RPMI7951 (cell line): ENCODE results near the gene SF1. TPM values are rescaled to one million over a fixed set of nuclear protein-coding genes. Genes with fewer than 3 reads are reported as not detected.
A peak's percentile ranks its signal among the peaks of the same experiment; 100 is the strongest.

Source experiments
- DNase-seq: peaks from one replicate; pipeline ENCODE4 v3.0.0-alpha.2; 2012; ENCODE audit warnings: low read depth
- total RNA-seq: library from RNA; depleted of rRNA; stranded (reverse); fragments of >200 nt; shearing (Covaris generic); gene quantifications from 2 replicates; pipeline ENCODE4 v1.2.3, GENCODE V29; 2014

SF1 gene
- total RNA-seq, 1 experiment from 2014 or later: 62.6 TPM

DNA sequence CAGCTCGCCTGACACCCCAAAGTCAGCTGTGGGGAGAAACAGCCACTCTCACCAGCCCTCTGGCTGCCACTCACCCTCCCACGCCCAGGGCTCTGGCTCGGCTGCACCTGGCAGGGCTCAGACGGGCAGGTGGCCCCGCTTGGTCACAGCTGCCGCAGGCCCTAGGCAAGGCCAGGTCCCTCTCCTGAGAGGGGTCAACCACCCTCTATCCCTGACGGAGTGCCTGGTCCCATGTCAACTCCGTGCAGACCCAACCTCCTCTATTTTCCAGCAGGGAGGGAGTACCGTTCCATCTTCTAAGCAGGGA is 22.8 kb upstream of the SF1 start:
- no peak for DNase-seq

DNA sequence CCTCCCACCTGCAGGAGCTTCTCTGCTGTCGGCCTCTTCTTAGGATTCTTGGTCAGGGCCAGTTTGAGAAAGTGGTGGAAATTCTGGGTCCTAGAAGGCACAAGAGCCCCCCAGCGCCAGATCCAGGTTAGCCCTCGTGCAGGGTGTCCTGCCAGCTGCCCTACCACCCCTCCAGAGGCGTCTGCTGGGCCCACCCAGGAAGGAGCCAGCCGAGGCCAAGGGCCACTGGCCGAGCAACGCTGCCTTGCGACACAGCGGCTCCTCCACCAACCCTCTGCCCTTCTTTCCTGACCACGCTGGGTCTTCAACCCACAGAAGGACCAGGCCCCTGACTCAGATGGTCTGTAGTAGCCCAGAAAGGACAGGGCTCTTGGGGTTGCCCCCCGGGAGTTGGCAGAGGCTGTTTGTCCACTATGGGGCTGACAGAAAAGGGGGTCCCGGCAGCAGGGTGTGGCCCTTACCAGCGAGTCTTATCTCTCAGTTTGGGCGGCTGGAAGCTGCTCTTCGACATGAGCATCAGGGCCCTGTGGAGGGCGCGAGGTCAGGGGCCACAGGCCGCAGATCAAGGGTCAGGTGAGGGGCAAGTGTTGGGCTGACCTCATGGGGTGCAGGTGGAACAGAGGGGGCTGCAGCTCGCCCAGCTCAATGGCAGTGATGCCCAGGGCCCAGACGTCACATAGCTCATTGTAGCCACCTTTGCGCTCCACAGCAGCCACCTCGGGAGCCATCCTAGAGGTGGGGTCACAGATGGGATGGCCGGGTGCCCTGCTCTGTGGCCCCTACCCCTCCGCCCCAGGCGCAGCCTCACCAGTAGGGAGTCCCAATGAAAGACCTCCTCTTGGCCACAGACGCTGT is 22.2 kb upstream of the SF1 start:
- no peak for DNase-seq

DNA sequence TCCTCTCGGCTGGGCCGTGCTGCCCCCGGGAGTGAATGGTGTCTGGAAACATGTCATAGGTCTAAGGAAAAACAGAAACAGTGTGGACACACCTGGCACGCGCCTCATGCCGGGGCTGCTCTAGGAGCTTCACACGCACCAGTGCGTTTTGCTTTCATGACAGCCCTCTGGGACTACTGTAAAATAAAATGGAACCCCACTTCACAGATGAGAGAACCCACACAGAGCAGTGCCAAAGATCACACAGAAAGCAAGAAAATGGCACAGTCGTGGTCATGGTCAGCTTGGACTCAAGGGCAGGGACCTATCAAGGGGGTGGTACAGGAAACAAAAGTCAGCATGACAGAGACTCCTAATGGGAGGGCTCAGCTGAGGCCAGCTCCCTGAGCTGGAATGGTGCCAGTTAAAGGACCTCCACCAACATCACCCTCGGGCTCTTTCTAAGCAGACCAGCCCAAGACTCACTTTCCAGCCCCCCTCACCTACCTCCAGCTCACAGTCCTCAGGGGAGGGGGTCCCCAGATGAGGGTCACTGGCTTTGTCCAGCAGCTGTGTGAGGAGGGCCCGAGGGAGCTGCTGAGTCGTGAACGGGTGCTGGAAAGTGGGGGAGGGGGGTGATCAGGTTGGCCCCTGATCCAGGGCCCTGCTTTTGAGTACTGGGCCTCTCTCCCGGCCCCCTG is 21.4 kb upstream of the SF1 start:
- no peak for DNase-seq

DNA sequence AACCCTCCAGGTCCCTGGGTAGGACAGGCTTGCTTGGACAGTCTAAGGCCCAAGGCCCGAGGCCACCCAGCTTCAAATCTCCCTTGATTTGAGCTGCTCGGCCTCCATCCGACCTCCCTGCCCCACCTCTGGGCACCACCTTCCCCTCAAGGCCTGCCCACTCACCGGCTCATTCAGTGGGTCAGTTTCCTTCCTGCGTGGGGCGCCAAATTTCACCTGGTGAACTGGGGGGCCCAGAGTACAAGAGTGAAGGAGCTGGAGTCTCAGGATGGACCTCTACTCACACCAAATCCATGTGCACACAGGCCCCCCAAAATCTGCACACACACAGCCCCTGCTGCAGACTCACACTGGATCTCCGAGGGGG is 20.9 kb upstream of the SF1 start:
- no peak for DNase-seq

DNA sequence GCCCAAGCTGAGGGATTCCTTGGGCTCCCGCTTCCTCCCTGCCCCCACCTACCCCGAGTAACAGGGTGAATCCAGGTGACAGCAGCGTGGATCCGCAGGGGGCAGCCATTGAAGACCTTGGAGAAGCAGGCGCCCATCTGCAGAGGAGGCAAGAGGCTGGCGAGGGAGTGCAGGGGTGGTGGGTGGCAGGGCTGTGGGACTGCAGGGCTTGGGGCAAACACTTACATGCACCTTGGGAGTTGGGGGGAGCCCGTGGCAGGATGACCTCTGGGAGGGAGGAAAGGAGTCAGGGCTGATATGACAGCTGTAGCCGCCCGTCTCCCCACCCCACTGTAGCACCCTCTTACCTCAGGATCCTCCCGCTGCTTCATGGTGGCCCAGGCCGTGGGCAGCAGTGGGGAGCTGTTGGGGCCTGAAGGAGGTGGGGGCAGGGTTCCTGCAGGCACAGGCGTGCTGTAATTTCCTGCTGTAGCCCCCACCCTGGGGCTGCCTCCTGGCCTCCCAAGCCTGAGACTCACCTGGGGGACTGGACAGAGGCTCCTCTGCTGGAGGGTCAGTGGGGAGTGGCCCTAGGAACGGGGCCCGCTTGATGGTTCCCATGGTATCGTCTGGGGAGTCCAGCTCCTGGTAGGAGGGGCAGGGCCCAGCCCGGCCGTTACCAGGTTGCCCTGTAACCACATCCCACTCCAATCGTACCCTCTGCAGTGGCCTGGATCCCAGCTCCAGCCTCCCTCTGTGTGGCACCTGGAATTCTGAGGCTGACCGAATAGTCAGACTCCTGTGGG is 18.6 kb upstream of the SF1 start:
- no peak for DNase-seq

DNA sequence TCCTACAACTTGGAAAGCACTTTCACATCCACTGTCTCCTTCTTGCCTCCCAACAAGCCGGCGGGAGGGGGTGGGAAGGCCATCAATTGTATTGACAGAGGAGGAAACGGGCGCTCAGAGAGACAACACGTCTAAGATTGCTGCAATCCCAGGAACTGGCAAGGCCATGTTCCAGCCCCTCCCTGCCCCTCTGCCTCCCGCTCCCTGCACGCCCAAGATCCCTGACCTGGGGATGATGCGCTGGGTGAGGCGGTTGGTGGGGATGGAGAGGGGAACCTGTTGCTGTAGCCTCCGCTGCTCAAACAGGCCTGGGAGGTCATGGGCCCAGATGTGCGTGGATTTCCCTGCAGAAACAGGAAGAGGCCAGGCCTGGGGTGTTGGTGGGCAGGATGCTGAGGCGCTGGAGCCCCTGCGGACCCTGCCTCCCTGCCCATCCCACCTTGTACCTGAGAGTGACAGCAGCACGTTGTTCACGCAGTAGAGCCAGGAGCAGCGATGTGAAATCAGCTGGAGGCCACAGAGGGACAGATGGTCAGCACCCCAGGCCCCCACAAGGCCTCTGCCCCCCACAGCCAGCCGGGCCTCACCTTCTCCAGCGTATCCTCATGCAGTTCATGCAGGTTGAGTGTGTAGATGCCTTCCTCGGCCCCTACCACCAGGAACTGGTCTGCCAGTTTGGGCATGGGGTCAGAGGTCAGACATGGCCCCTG is 17.9 kb upstream of the SF1 start:
- DNase-seq: no peak

DNA sequence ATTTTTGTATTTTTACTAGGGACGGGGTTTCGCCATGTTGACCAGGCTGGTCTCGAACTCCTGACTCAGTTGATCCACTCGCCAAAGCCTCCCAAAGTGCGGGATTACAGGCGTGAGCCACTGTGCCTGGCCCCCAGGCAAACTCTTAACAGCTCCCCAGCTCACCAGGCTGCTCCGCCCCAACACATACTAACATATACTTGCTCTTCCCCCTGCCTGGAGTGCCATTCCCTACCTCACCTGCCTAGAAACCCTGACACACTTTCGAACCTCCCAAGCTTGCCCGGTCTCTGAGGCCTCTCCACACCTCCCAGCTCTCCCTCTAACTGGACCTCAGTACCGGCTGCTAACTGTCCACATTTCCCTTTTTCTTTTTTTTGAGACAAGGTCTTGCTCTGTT is 16.2 kb upstream of the SF1 start:
- DNase-seq: no peak

DNA sequence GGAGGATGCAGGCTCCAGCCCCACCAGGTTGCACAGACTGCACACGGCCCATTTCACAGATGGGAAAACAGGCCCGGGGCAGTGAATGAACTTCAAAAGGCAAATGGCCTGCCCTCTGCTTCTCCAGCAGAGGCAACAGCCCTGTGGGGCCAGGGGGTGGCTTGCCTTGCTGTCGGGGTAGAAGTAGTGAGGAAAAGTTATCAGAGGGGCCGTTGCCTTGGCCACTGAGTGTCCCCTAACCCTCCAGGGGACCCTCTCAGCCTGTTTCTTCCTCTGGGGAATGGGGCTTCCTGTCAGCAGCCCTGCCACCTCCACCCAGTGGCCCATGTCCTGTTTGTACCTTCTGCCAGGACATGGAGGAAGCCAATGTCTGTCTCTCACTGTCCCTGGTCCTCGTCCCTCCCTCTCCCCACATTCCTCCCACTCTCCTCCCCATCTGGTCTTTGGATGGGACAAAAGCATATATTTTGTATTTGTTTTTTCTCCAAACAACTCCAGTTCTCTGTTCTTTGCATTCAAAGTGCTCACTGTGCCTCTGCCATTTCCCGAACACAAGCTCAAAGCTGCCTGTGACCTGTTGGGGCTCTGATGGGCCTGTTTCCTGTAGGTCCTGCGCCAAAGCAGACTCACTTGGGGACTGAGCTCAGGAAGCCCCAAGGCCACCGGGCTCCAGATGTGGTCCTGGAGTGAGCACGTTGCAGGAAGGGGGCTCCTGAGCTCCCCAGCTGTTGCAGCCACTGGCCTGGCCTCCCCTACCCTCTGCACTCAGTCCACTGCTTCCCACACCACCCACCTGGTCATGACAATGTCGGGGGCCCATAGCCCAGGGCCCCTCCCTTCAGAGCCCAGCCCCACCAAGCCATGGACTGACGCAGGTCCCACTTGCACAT is 15.2 kb upstream of the SF1 start:
- DNase-seq: no peak

DNA sequence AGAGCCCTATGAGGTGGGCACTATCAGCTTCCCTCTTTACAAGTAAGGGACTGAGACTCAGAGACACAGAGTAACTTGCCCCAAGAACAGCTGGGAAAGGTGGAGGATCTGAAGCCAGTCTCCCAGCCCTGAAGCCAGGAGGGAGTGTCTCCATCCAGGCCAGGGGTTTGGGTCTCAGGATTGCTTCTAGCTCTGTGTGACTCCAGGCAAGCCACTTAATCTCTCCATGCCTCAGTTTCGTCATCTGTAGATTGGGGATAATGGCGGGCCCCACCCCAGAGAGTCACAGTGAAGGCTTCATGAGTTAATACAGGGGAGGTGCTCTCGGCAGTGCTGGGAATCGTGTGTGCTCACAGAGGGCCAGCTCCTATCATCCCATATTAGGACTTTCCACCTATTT is 14.1 kb upstream of the SF1 start:
- no peak for DNase-seq

DNA sequence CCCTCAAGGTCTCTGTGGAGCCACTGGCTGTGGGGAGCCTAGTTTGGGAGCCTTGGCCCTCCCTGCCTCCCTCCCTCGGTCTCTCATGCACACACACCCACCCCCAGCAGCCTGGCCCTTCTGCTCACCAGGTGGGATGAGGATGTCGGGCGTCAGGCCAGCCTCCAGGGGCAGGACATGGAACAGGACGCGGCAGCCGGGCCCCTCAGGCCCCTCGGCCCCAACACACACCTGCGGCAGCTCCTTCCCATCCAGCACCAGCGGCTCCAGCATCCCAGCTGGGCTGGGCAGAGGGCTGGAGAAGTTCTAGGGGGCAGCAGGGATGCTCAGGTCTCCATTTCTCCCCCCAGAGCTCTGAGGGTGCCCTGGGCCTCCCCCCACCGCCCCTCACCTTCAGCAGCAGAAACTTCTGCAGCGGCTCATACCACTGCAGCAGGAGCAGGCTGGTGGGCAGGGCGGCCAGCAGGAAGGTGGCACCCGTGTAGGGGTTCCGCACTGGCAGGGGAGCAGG is 13.5 kb upstream of the SF1 start:
- DNase-seq: no peak

DNA sequence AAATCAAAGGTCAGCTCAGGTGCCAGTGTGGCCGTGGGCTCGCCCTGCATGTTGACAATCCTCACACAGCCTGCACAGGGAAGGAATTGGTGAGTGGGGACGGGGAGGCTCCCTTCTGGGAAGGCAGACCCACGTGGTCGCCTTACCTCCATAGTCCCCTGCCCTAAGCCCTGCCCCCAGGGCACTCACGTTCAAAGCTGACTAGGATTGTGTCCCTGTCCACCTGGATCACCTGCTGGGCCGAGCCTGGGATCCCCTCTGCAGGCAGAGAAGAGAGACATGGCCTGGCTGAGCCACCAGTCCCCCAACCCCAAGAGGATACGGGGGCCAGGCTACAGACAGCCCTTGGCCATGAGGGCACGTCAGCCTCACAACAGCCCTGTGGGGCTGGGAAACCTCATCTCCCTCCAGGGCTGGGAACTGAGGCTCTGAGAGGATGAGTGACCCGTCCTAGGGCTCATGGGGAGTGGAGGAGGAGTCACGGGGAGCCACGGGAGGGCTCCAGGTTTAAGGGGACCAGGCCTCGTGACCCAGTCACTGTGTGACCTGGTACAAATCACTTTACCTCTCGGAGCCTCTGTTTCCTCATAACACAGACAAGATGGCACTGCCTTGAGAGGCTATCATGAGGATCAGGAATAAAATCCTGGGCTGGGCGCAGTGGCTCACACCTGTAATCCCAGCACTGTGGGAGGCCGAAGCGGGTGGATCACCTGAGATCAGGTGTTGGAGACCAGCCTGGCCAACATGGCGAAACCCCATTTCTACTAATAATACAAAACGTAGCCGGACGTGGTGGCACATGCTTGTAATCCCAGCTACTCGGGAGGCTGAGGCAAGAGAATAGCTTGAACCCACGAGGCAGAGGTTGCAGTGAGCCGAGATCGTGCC is 12.1 kb upstream of the SF1 start:
- no peak for DNase-seq

DNA sequence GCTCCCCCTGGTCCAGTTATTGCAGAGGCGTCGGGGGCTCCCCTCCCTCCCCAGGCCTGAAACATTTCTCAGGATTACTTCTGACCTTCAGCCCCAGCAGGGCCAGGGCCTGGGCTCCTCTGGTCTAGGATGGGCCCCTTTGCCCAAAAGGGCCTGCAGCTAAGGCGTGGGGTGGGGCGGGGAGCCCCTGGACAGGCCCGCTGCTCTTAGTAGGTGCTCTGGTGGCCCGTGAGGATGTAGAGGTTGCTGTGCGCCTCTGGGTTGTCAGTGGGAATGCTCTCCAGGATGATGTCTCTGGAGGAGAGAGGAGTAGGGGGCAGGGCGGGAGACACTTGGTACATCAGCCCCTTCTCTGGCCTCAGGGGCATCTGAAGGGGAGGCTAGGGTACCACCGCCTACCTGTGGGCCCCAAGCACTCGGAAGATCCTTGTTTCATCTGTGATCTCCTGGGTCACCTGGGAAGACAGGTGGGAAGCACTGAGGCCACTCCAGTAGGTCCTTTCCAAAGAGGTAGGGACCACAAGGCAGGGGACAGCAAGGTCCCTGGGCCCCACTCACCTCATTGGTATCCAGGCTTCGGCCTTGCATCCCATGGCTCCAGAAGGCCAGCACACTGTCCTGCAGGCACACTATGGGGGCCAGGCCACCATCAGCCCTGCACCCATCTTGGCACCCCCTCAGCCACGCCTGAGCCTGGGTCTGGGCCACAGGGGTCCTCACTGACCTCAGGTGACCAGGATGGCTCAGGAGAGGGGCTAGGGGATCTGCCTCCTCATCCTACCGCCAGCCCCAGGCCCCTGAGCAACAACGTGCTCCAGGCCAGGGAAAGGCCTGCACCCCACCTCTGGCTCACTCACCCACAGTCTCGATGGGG is 11.2 kb upstream of the SF1 start:
- DNase-seq: no peak

DNA sequence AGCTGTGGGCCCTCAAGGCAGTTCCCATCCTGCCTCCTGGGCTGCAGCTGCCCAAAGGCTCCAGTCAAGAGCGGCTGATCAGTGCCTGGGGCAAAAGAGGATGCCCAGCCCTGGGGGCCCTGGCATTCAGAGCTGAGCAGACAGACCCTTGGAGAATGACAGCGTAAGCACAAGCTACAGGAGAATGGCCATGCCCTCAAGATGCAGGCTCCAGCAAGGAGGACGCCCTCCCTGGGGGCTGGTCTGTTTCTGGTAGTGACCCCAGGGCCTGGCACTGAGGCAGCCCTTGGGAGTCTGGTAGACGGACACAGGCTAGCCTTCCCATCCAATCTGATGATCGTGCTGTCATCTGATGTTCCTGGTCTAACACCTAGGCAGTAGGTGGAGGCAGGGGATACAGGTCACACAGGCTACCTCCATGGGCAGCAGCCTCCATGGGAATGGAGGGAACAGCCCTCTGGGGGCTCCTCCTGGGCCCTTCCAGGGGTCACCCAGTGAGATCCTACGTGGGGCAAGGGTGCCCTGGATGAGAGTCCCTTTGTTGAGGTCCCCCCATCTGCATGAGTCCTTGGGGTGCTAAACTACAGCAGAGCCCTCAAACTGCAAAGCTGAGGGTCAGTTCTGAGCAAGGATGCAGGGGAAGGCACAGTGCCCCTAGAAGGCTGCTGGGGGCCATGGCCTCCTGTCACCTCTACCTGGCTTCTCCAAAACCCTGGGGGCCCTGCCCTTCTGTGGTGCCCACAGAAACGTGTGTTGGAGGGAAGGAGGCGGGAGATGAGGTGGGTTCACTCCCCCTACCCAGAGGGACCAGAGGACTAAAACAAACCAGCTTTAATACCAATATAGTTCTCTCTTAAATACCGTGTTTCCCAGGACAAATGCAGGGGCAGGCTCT is 10.2 kb upstream of the SF1 start:
- DNase-seq: no peak

DNA sequence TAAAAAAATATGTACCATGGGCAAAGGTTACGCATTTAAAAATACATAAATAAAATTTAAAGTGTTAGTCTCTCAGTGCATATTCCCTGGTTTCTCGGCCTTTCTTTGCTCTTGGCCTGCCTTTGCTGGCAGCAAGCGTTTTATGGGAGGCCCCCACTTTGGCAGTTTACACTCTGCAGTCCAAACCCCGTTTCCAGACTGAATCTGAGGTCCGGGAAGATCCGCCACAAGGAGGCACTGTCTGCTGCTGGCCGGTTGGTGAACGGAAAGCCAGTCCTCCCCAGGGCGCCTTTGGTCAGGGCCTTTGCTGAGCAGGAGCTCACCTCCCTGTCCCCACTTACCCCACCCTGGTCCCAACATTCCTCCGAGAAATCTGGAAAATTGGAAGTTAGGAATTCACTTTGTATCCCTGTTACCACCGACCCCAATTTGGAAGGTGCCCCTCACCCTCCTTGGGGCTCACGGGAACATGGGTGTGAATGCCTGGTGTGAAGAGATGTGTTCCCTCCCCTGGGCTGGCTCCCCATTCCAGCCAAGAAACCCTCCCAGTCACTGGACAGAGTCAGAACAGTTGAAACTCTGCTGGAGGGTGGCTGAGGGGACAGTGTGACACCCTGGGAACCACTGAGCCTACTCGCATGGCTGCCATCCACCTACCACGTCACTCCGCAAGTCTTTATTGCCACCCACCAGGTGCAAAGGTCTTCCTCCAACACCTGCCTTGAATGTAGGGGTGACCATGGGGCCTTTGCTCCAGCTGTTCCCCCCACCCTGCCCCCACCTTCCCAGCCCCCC is 9.4 kb upstream of the SF1 start:
- DNase-seq: peak; percentile 35

DNA sequence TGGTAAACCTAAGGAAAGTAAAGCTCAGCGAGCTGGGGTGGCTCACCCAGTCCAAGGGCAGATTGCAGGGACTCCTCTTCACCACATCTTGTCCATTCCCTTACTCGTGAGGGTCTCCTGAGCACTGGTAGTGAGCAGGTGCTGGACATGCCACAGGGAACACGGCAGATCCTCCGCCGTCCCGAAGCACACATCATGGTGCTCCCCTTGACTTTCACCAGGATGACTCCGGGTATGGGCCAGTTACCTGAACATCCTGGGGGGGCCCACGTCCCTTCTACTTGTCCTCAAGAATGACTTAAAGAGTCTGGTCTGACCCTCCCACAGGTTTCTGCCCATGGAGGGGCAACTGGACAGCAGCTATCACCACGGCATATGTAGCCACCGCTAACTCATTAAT is 8.0 kb upstream of the SF1 start:
- DNase-seq: no peak

DNA sequence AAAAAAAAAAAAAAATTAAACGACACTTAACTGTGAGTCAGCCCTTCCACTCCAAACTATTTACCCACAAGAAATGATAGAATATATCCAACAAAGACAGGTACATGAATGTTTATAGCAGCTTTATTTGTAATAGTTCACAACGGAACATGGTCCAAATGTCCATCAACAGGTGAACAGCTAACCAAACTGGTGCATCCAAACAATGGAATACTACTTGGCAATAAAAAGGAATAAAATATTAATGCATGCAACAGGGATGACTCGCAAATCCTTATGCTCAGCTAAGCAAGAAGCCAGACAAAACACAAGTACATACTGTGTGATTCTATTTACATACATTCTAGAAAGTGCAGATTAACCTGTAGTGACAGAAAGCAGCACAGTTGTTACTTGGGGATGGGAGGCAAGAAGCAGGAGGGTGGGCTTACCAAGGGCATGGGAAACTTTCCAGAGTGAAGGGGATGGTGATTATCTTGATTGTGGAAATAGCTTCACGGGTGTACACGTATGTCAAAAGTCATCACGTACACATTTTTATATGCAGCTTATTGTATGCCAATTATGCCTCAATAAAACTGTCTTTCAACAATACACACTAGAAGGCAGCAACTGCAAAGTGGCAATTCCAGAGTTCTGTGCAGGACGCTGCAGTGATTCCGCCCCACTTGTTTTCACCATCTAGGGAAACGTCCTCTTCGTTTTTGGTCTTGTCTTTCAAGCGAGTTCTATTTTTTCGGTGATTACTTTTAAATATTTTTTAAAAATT is 6.7 kb upstream of the SF1 start:
- DNase-seq: no peak

DNA sequence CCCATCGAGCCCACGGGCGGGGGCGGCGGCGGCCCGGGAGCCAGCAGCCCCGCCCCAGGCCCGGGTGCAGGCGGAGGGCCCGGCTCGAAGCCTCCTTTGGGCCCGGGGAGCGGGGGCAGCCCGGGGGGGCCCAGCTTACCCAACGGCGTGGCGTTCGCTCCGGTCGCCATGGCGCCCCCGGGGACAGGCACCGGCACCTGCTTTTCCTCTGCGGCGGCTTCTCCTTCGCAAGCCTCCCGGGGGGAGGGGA is 194 bp downstream of the SF1 start:
- no peak for DNase-seq
